Measurements from ENCODE around the gene MEG3. TPM values are rescaled to one million over a fixed set of nuclear protein-coding genes. Genes with fewer than 3 reads are reported as not detected.

Gene MEG3
- total RNA-seq, 3 donors from 2014 or later (not counting 1 experiment from before 2014, with no cell fraction given): 1.0 to 6.6 (median 1.9) TPM

- Mint-ChIP-seq H3K9me3 (no peaks in the 10 kb centered on the region), H3K36me3 (no peaks in the 10 kb centered on the region), H3K4me3 (no peak overlapping the region), H3K27me3 (ENCODE audit: low read depth in 2 of 2) (no peaks in the 10 kb centered on the region), H3K4me1 (no peaks in the 10 kb centered on the region), H3K27ac (no peak overlapping the region)
- 55% methylated on average over 8 of the region's 8 CpGs for WGBS (ENCODE audit: insufficient coverage)
- no peaks in the 10 kb centered on the region for H3K27me3 ChIP-seq (ENCODE audit: control insufficient read depth, insufficient read depth, low read length)
- ATAC-seq: peak; percentile 71 to 87 (median 71)
- peak; percentile 70 to 81 for DNase-seq
- H3K4me1 ChIP-seq (ENCODE audit: control insufficient read depth, insufficient read depth, low read length): no peaks in the 10 kb centered on the region
- no peak overlapping the region for H3K27ac ChIP-seq (ENCODE audit: low read length)
- no peaks in the 10 kb centered on the region for H3K9me3 ChIP-seq (ENCODE audit: control insufficient read depth, insufficient read depth, low read length)
- H3K36me3 ChIP-seq (ENCODE audit: control insufficient read depth, insufficient read depth, low read length): no peaks in the 10 kb centered on the region
- no peak overlapping the region for H3K4me3 ChIP-seq (ENCODE audit: low read length)
- intact Hi-C loops (cut with micrococcal nuclease): loop anchor here (1.0 kb wide), 1 partner anchor 777 kb away; no protein-coding TSS in a partner anchor
- peak; percentile 77 for TF ChIP-seq CTCF (IDR thresholded peaks at IDR 0.05)
These were observed 25.1 kb downstream of the MEG3 start for GRCh38 chr14:100850841-100851585.

GRCh38 chr14:100851586-100851916 is 25.6 kb downstream of the MEG3 start:
- H3K27me3 Mint-ChIP-seq (ENCODE audit: low read depth in 2 of 2): no peaks in the 10 kb centered on the region

GRCh38 chr14:100851946-100852620 is 26.2 kb downstream of the MEG3 start:
- H3K4me1 Mint-ChIP-seq: no peaks in the 10 kb centered on the region
- H3K9me3 Mint-ChIP-seq: no peaks in the 10 kb centered on the region
- Histone ChIP-seq H3K36me3 (ENCODE audit: control insufficient read depth, insufficient read depth, low read length) (no peaks in the 10 kb centered on the region), H3K27me3 (ENCODE audit: control insufficient read depth, insufficient read depth, low read length) (no peaks in the 10 kb centered on the region), H3K9me3 (ENCODE audit: control insufficient read depth, insufficient read depth, low read length) (no peaks in the 10 kb centered on the region), H3K4me1 (ENCODE audit: control insufficient read depth, insufficient read depth, low read length) (no peaks in the 10 kb centered on the region), H3K4me3 (ENCODE audit: low read length) (no peak overlapping the region), H3K27ac (ENCODE audit: low read length) (no peak overlapping the region)
- ATAC-seq: no peak
- no peaks in the 10 kb centered on the region for H3K27me3 Mint-ChIP-seq (ENCODE audit: low read depth in 2 of 2)
- no peak overlapping the region for H3K4me3 Mint-ChIP-seq
- no peak overlapping the region for H3K27ac Mint-ChIP-seq
- no peaks in the 10 kb centered on the region for H3K36me3 Mint-ChIP-seq
- intact Hi-C loops (cut with micrococcal nuclease): loop anchor here (1.0 kb wide), 1 partner anchor 776 kb away; no protein-coding TSS in a partner anchor
- no peak for TF ChIP-seq CTCF (IDR thresholded peaks at IDR 0.05)
- 87% methylated on average over 14 of the region's 14 CpGs for WGBS (ENCODE audit: insufficient coverage)
- no peak for DNase-seq

More at GRCh38 chr14:100851586-100851916, 25.6 kb downstream of the MEG3 start:
- DNase-seq (no peak), ATAC-seq (no peak)
- no peak for TF ChIP-seq CTCF (IDR thresholded peaks at IDR 0.05)
- H3K27ac ChIP-seq (ENCODE audit: low read length): no peak overlapping the region
- no peaks in the 10 kb centered on the region for H3K4me1 ChIP-seq (ENCODE audit: control insufficient read depth, insufficient read depth, low read length)
- no peak overlapping the region for H3K4me3 Mint-ChIP-seq
- no peaks in the 10 kb centered on the region for H3K4me1 Mint-ChIP-seq
- no peak overlapping the region for H3K4me3 ChIP-seq (ENCODE audit: low read length)
- intact Hi-C loops (cut with micrococcal nuclease): loop anchor here (1.0 kb wide), 1 partner anchor 777 kb away; no protein-coding TSS in a partner anchor
- H3K27me3 ChIP-seq (ENCODE audit: control insufficient read depth, insufficient read depth, low read length): no peaks in the 10 kb centered on the region
- H3K27ac Mint-ChIP-seq: no peak overlapping the region
- no peaks in the 10 kb centered on the region for H3K36me3 ChIP-seq (ENCODE audit: control insufficient read depth, insufficient read depth, low read length)
- H3K36me3 Mint-ChIP-seq: no peaks in the 10 kb centered on the region
- WGBS (ENCODE audit: insufficient coverage): 88% methylated on average over 13 of the region's 13 CpGs
- no peaks in the 10 kb centered on the region for H3K9me3 Mint-ChIP-seq
- no peaks in the 10 kb centered on the region for H3K9me3 ChIP-seq (ENCODE audit: control insufficient read depth, insufficient read depth, low read length)

Measured in natural killer cell (primary cell).